EL (cell line): Measurements from ENCODE around the gene CACNA1C.

ENCODE experiments used
- DNase-seq: peaks from one replicate; pipeline ENCODE4 v3.0.0-alpha.2; 2016

CACNA1C gene

GRCh38 chr12:2654741-2655140 lies 602.0 kb downstream of the CACNA1C start:
- DNase-seq = no peak

GRCh38 chr12:2662524-2662923 lies 609.7 kb downstream of the CACNA1C start:
- DNase-seq = no peak

- DNase-seq = no peak
Measured at GRCh38 chr12:2664721-2665577, 612.2 kb downstream of the CACNA1C start.

GRCh38 chr12:2666411-2666810 lies 613.6 kb downstream of the CACNA1C start:
- DNase-seq = no peak

- DNase-seq = no peak
Measured at GRCh38 chr12:2666846-2667245, 614.1 kb downstream of the CACNA1C start.

- no peak for DNase-seq
Measured at GRCh38 chr12:2667716-2668440, 615.1 kb downstream of the CACNA1C start.

- DNase-seq = no peak
Measured at GRCh38 chr12:2668816-2669215, 616.0 kb downstream of the CACNA1C start.

- no peak for DNase-seq
Measured at GRCh38 chr12:2669560-2669959, 616.8 kb downstream of the CACNA1C start.

GRCh38 chr12:2672863-2673262 lies 620.1 kb downstream of the CACNA1C start:
- no peak for DNase-seq

- DNase-seq = no peak
Measured at GRCh38 chr12:2673966-2674810, 621.4 kb downstream of the CACNA1C start.

- no peak for DNase-seq
Measured at GRCh38 chr12:2675776-2676175, 623.0 kb downstream of the CACNA1C start.

- no peak for DNase-seq
Measured at GRCh38 chr12:2677142-2677880, 624.5 kb downstream of the CACNA1C start.

- DNase-seq = no peak
Measured at GRCh38 chr12:2678426-2678825, 625.6 kb downstream of the CACNA1C start.

- DNase-seq = no peak
Measured at GRCh38 chr12:2679068-2679815, 626.5 kb downstream of the CACNA1C start.

- DNase-seq = no peak
Measured at GRCh38 chr12:2679816-2680675, 627.3 kb downstream of the CACNA1C start.

- DNase-seq = no peak
Measured at GRCh38 chr12:2680676-2681039, 627.9 kb downstream of the CACNA1C start.

- DNase-seq = no peak
Measured at GRCh38 chr12:2681450-2682205, 628.8 kb downstream of the CACNA1C start.

- DNase-seq = peak; percentile 56
Measured at GRCh38 chr12:2682296-2683251, 629.8 kb downstream of the CACNA1C start.
